GM18508 (cell line): Measurements from ENCODE around the gene KCNA10.

Experiments
- ATAC-seq: cut with Tn5 transposase; IDR thresholded peaks from one replicate; pipeline ENCODE4 v1.9.1; 2021; ENCODE audit warnings: moderate number of reproducible peaks; ENCODE audit not compliant: insufficient read depth, unreplicated experiment

Gene KCNA10

GRCh38 chr1:110502402-110503151 is 16.4 kb downstream of the KCNA10 start:
- no peak for ATAC-seq

GRCh38 chr1:110501488-110502132 is 17.4 kb downstream of the KCNA10 start:
- ATAC-seq, result no peak

- ATAC-seq, result no peak
Observed at GRCh38 chr1:110498270-110498669, 20.7 kb downstream of the KCNA10 start.

GRCh38 chr1:110495926-110496600 is 22.9 kb downstream of the KCNA10 start:
- no peak for ATAC-seq

GRCh38 chr1:110494522-110495406 is 24.2 kb downstream of the KCNA10 start:
- no peak for ATAC-seq

- ATAC-seq, result no peak
Observed at GRCh38 chr1:110494036-110494435, 24.9 kb downstream of the KCNA10 start.

GRCh38 chr1:110493059-110493699 is 25.8 kb downstream of the KCNA10 start:
- ATAC-seq, result no peak

- no peak for ATAC-seq
Observed at GRCh38 chr1:110492573-110492972, 26.4 kb downstream of the KCNA10 start.

GRCh38 chr1:110490791-110491451 is 28.1 kb downstream of the KCNA10 start:
- ATAC-seq, result no peak

GRCh38 chr1:110489973-110490542 is 28.9 kb downstream of the KCNA10 start:
- ATAC-seq, result no peak

GRCh38 chr1:110489406-110489805 is 29.6 kb downstream of the KCNA10 start:
- no peak for ATAC-seq

GRCh38 chr1:110488867-110489266 is 30.1 kb downstream of the KCNA10 start:
- ATAC-seq, result no peak

GRCh38 chr1:110488161-110488560 is 30.8 kb downstream of the KCNA10 start:
- ATAC-seq, result no peak

GRCh38 chr1:110487726-110488125 is 31.2 kb downstream of the KCNA10 start:
- no peak for ATAC-seq

- ATAC-seq, result no peak
Observed at GRCh38 chr1:110485725-110486124, 33.2 kb downstream of the KCNA10 start.

GRCh38 chr1:110484801-110485200 is 34.2 kb downstream of the KCNA10 start:
- no peak for ATAC-seq

GRCh38 chr1:110483308-110483685 is 35.7 kb downstream of the KCNA10 start:
- ATAC-seq, result no peak

- no peak for ATAC-seq
Observed at GRCh38 chr1:110482662-110483307, 36.2 kb downstream of the KCNA10 start.
